ENCODE results near the gene GALNT14.

DNA sequence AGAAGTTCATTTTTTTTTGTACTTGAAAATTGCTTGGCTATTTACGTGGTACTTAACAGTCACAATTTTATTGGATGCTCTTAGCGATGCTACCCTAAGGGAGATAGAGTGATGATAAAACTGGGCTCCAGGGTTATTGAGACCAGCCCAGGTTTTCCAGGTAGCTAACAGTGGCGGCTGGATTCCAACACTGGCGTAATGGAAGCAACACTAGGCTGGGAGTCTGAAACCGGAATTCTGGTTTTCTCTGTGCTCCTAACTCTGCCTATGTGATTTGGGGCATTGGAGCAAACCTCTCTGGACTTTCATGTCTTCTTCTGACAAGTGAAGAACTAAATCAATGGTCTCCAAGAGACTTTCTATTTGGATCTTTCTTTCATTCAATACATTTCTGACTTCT, 9.4 kb upstream of the GALNT14 start:
- TF ChIP-seq CTCF (IDR thresholded peaks at IDR 0.05) (no peak), EZH2 (IDR thresholded peaks at IDR 0.05) (no peak), EZH2phosphoT487 (IDR thresholded peaks at IDR 0.05) (no peak)
